Heart right ventricle (tissue), 16 donors: ENCODE results near the gene PPP1R8. TPM values are rescaled to one million over a fixed set of nuclear protein-coding genes. Genes with fewer than 3 reads are reported as not detected.
"Not testable (repeated sequence)": the region's sequence is repeated elsewhere in the genome, so short reads cannot be mapped to it uniquely, and the experiment has no call there.

Source experiments
- ATAC-seq, 8 donors: fragments of 200-7000 bp; cut with Tn5 transposase; one replicate each; pipeline ENCODE4 v1.9.1; 2020; ENCODE audit warnings: mild to moderate bottlenecking in 8 of 8, moderate library complexity in 8 of 8, moderate number of reproducible peaks in 1 of 8
- DNase-seq, 2 donors: peaks; one replicate each; pipeline ENCODE4 v3.0.0-alpha.2; 2020
- H3K27ac ChIP-seq, 10 donors: fragments of 200-600 bp; sonication (generic) in 2 of 10; one replicate each; pipeline versions ENCODE4 v1.5.0 to v1.8.0; 2020 to 2022; ENCODE audit warnings: mild to moderate bottlenecking in 3 of 10
- H3K27me3 ChIP-seq, 7 donors: fragments of 200-600 bp; one replicate each; pipeline ENCODE4 v1.8.0; 2021 to 2022; ENCODE audit warnings: mild to moderate bottlenecking in 2 of 7
- H3K36me3 ChIP-seq, 9 donors: fragments of 200-600 bp; sonication (generic) in 1 of 9; one replicate each; pipeline versions ENCODE4 v1.5.0 to v1.8.0; 2020 to 2022; ENCODE audit warnings: mild to moderate bottlenecking in 2 of 9
- H3K4me1 ChIP-seq, 9 donors: fragments of 200-600 bp; sonication (generic) in 1 of 9; one replicate each; pipeline versions ENCODE4 v1.5.0 to v1.8.0; 2020 to 2022; ENCODE audit warnings: mild to moderate bottlenecking in 4 of 9
- H3K4me3 ChIP-seq, 10 donors: fragments of 200-600 bp; sonication (generic) in 2 of 10; one replicate each; pipeline versions ENCODE4 v1.5.0 to v1.8.0; 2020 to 2022; ENCODE audit warnings: mild to moderate bottlenecking in 7 of 10, moderate library complexity in 2 of 10
- H3K9me3 ChIP-seq, 11 donors: fragments of 200-600 bp in 10 of 11; sonication (generic) in 2 of 11; one replicate each; pipeline versions ENCODE4 v1.5.0 to v1.8.0; 2013 to 2022; ENCODE audit warnings: mild to moderate bottlenecking in 2 of 11, control low read depth in 1 of 11, moderate library complexity in 1 of 11
- WGBS, 2 donors: extraction: QIAGEN DNeasy Blood & Tissue Kit; methylation state at CpG; one replicate each; pipeline ENCODE4 v1.1.7; 2013; ENCODE audit warnings: inconsistent platforms in 1 of 2; 5-methylcytosine and 5-hydroxymethylcytosine counted together
- intact Hi-C, 10 donors: fragments of 100-400 bp; cut with DNase I; formaldehyde crosslinking; loops; one replicate each; pipeline versions ENCODE4 v1.11.1 to v1.14.2; 2022
- polyA plus RNA-seq, 2 donors: library from polyadenylated mRNA; stranded (reverse); fragments of 200-250 nt; gene quantifications; one replicate each; pipeline ENCODE4 v1.2.3, GENCODE V29; 2013
- total RNA-seq, 10 donors: library from RNA; stranded (reverse); fragmentation: NEBNext Ultra II Directional in 3 of 10; extraction: Animal tissue kit (Norgen Biotek cat#: 25700) in 3 of 10; gene quantifications; one replicate each; pipeline versions ENCODE4 v1.2.1 to v1.2.4, GENCODE V29; 2021 to 2023
- TF ChIP-seq, protein P1 (sequence below), 9 donors: fragments of 200-600 bp; sonication (generic) in 2 of 9; IDR thresholded peaks; one replicate each; pipeline versions ENCODE4 v1.5.0 to v1.8.0; 2021 to 2022; ENCODE audit warnings: antibody characterized with exemption in 9 of 9, mild to moderate bottlenecking in 5 of 9, moderate library complexity in 1 of 9
- donor health status: Arrhythmogenic right ventricular cardiomyopathy.
- donor health status: ischemic (EF 13 %, LVEDD 7.1; RV severe dilation, severe dysfunction).
- donor health status: healthy with polysubstance abuse.
- donor health status: DM: no; HTN: yes; CAD: no.
- donor health status: DM: no; HTN: no; CAD: no.
- donor health status: ischemic (EF 25% LVEDD 6.9; RV normal size, moderate dysfunction).
- donor health status: ischemic (EF 25% LVEDD 5.7; RV mildly dilated, moderate dysfunction).
- donor health status: healthy.
- donor health status: DM: yes; HTN: yes; CAD: no.
- donor health status: Ischemic cardiomyopathy.
- donor health status: ischemic (EF 35%, LVEDD 5.7; RV mildly dilated, moderate dysfunction).
- donor health status: nonischemic (EF 11% LVEDD 7.7; RV severe dilation, severe dysfunction).
- donor health status: DM: yes; HTN: yes; CAD: no.
- donor health status: PGD.
- donor health status: ischemic (EF 29% LVEDD 5.4; RV normal size, mild dysfunction).
- donor health status: nonischemic (EF 23%, LVEDD 6.1; RV moderate dilation, normal function).

The PPP1R8 gene
- total and polyA plus RNA-seq, 12 donors = 13.9 to 33.4 (median 25.6) TPM

DNA sequence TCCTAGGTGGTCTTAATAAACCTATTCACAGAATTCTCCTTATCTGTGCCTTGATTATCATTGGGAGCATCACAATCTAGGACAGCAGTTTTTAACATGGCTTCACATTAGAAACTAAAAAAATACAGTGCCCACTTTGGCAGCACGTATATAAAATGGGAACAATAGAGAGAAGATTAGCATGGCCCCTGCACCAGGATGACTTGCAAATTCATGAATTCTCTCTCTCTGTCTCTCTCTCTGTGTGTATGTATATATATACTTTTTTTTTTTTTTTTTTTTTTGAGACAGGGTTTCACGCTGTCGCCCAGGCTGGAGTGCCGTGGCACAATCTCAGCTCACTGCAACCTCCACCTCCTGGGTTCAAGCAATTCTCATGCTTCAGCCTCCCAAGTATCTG, 6.2 kb upstream of the PPP1R8 start:
- TF ChIP-seq, protein P1, sequence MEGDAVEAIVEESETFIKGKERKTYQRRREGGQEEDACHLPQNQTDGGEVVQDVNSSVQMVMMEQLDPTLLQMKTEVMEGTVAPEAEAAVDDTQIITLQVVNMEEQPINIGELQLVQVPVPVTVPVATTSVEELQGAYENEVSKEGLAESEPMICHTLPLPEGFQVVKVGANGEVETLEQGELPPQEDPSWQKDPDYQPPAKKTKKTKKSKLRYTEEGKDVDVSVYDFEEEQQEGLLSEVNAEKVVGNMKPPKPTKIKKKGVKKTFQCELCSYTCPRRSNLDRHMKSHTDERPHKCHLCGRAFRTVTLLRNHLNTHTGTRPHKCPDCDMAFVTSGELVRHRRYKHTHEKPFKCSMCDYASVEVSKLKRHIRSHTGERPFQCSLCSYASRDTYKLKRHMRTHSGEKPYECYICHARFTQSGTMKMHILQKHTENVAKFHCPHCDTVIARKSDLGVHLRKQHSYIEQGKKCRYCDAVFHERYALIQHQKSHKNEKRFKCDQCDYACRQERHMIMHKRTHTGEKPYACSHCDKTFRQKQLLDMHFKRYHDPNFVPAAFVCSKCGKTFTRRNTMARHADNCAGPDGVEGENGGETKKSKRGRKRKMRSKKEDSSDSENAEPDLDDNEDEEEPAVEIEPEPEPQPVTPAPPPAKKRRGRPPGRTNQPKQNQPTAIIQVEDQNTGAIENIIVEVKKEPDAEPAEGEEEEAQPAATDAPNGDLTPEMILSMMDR (IDR thresholded peaks at IDR 0.05) = no peak
- no peaks in the 10 kb centered on the region for H3K27me3 ChIP-seq
- DNase-seq (no peak), ATAC-seq (no peak)
- no peak overlapping the region for H3K4me3 ChIP-seq
- H3K36me3 ChIP-seq = peaks cover 0 to 65% (median 23%) of the 10 kb centered on the region in 9 donors
- WGBS, 2 donors = 97 to 99% methylated on average over 4 of the region's 4 CpGs
- H3K9me3 ChIP-seq = no peaks in the 10 kb centered on the region
- no peak overlapping the region for H3K27ac ChIP-seq
- intact Hi-C loops = no loop called here
- no peaks in the 10 kb centered on the region for H3K4me1 ChIP-seq

DNA sequence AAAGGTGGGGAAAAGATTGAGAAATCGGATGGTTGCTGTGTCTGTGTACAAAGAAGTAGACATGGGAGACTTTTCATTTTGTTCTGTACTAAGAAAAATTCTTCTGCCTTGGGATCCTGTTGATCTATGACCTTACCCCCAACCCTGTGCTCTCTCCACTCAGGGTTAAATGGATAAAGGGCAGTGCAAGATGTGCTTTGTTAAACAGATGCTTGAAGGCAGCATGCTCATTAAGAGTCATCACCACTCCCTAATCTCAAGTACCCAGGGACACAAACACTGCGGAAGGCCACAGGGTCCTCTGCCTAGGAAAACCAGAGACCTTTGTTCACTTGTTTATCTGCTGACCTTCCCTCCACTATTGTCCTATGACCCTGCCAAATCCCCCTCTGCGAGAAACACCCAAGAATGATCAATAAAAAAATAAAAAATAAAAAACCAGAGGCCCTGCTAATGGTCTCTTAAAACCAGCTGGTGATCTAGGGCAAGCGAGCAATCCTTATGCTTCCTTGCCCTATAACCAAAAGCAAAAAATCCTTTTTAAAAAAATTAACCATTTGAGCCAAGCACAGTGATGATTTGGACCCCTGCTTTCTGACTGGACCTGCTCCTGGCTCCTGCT, 1.1 kb upstream of the PPP1R8 start:
- 79 to 86% methylated on average over 3 of the region's 4 CpGs for WGBS, 2 donors
- DNase-seq, H3K27me3 ChIP-seq, H3K9me3 ChIP-seq, intact Hi-C loops, ATAC-seq: not testable (repeated sequence)
- Histone ChIP-seq H3K36me3 (peaks cover 0 to 36% (median 4%) of the 10 kb centered on the region in 9 donors), H3K4me3 (peak overlapping the region in 2 of 10 donors; percentile 86 to 97), H3K4me1 (peaks cover 0 to 38% (median 22%) of the 10 kb centered on the region in 9 donors), H3K27ac (peak overlapping the region in 6 of 10 donors; percentile 81 to 96 (median 89))

DNA sequence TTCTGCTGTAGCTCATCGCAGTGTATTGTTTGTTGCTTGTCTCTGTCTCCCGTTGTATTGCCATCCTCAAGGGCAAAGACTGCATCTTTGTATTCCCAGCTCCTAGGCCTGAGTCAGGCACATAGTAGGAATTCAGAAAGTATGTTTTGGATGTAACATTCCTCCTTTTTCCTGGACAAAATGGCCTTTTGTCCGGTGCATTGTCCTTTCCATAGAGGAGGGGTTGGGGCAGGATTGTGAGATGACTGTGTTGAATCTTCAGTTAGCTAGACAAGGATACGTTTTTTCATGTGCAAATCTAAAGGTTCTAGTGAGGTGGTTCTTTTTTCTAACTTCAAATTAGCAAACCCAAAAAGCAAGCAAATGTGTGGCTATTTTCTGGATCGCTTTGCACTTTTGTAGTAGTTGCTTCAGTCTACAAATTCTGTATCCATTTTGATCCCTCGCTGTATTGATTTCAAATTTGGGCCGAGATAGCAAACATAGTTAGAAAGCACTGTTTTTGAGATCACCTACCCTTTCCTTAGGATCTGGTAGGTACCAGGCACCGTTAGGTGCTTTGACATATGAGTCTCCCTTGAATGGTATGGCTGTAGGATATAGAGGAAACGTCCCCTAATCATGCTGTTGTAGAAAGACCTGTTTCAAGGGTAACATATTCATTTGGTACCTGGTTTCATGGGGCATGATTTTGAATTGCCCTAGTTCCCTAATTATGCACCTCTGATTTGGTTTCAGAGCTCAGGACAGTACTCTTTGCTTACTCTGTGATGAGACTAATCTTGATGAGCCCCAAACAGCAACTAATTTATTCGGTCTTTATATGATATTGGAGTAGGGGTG, 1.2 kb downstream of the PPP1R8 start:
- no peaks in the 10 kb centered on the region for H3K27me3 ChIP-seq
- H3K9me3 ChIP-seq = no peaks in the 10 kb centered on the region
- peak overlapping the region; percentile 61 to 97 (median 89) for H3K4me3 ChIP-seq
- H3K27ac ChIP-seq = peak overlapping the region in 4 of 10 donors; percentile 87 to 96 (median 92)
- ATAC-seq = no peak
- 48% methylated on average over 10 of the region's 10 CpGs for WGBS, 2 donors
- intact Hi-C loops = no loop called here
- TF ChIP-seq, protein P1 (IDR thresholded peaks at IDR 0.05) = no peak
- DNase-seq = no peak
- H3K4me1 ChIP-seq = peaks cover 0 to 40% (median 22%) of the 10 kb centered on the region in 9 donors
- peaks cover 0 to 50% (median 8%) of the 10 kb centered on the region in 9 donors for H3K36me3 ChIP-seq

DNA sequence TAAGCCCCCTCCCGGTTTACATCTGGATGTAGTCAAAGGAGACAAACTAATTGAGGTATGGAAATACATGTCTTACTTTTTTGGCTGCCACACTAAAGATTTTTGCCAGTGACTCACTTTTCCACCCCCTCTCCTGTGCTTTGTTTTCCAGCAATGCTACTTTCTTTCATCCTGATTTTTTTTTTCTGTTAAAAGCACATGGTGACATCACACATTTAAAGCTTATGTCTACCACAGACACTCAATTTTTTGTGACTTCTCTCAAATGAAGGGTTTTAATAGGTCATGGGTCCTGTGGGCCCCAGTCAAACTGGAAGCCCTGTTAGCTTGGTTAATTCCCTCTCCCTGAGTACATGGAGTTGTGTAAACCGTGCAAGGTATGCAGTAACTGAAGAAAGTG, 2.2 kb downstream of the PPP1R8 start:
- intact Hi-C loops = no loop called here
- Histone ChIP-seq H3K27ac (no peak overlapping the region), H3K9me3 (no peaks in the 10 kb centered on the region), H3K36me3 (peaks cover 0 to 49% (median 8%) of the 10 kb centered on the region in 9 donors), H3K4me1 (peaks cover 0 to 40% (median 22%) of the 10 kb centered on the region in 9 donors), H3K27me3 (no peaks in the 10 kb centered on the region), H3K4me3 (no peak overlapping the region)
- TF ChIP-seq, protein P1 (IDR thresholded peaks at IDR 0.05) = no peak
- no peak for ATAC-seq
- no peak for DNase-seq
- WGBS, 2 donors = 87 to 91% methylated on average over 2 of the region's 2 CpGs
